GM23338 (cell line): ENCODE measurements around the gene PCDHGB3. TPM values are rescaled to one million over a fixed set of nuclear protein-coding genes. Genes with fewer than 3 reads are reported as not detected.

ENCODE experiments used
- ATAC-seq: fragments of 200-7000 bp; cut with Tn5 transposase; 3 replicates; pipeline ENCODE4 v1.9.1; 2020
- DNase-seq: peaks from one replicate; pipeline ENCODE4 v3.0.0-alpha.2; 2015; ENCODE audit warnings: low spot score
- H2AFZ ChIP-seq: fragments of 200-600 bp; sonication (generic); 2 replicates; pipeline ENCODE4 v1.8.0; 2016; ENCODE audit warnings: antibody characterized with exemption, mild to moderate bottlenecking, moderate library complexity
- H3F3A ChIP-seq: fragments of 200-600 bp; sonication (generic); replicated peaks from 2 replicates; pipeline ENCODE4 v1.8.0; 2017; ENCODE audit warnings: antibody characterized with exemption, mixed run types, low read depth
- H3K27ac ChIP-seq: fragments of 200-600 bp; sonication (generic); 2 replicates; pipeline ENCODE4 v1.6.1; 2016; ENCODE audit warnings: low read depth
- H3K27me3 ChIP-seq: fragments of 200-600 bp; sonication (generic); 2 replicates; pipeline ENCODE4 v1.8.0; 2016; ENCODE audit warnings: mild to moderate bottlenecking, mixed run types, moderate library complexity; ENCODE audit not compliant: insufficient read depth
- H3K36me3 ChIP-seq: fragments of 200-600 bp; sonication (generic); 2 replicates; pipeline ENCODE4 v1.8.0; 2016; ENCODE audit warnings: mild to moderate bottlenecking; ENCODE audit not compliant: insufficient read depth
- H3K4me1 ChIP-seq: fragments of 200-600 bp; sonication (generic); 2 replicates; pipeline ENCODE4 v1.8.0; 2016; ENCODE audit warnings: mild to moderate bottlenecking, moderate library complexity; ENCODE audit not compliant: insufficient read depth
- H3K4me2 ChIP-seq: fragments of 200-600 bp; sonication (generic); 2 replicates; pipeline ENCODE4 v1.7.1; 2017; ENCODE audit warnings: mixed run types
- H3K4me3 ChIP-seq: fragments of 200-600 bp; sonication (generic); 2 replicates; pipeline ENCODE4 v1.6.1; 2016; ENCODE audit warnings: mixed run types
- H3K79me2 ChIP-seq: fragments of 200-600 bp; sonication (generic); replicated peaks from 2 replicates; pipeline ENCODE4 v1.8.0; 2017; ENCODE audit warnings: mild to moderate bottlenecking; ENCODE audit not compliant: insufficient read depth
- H3K9me2 ChIP-seq: fragments of 200-600 bp; sonication (generic); 2 replicates; pipeline ENCODE4 v1.8.0; 2017; ENCODE audit not compliant: insufficient read depth
- H4K20me1 ChIP-seq: fragments of 200-600 bp; sonication (generic); replicated peaks from 2 replicates; pipeline ENCODE4 v1.8.0; 2017; ENCODE audit warnings: mild to moderate bottlenecking; ENCODE audit not compliant: insufficient read depth
- H3K27ac Mint-ChIP-seq: 2 replicates; pipeline ENCODE4 v1.8.0; 2020; ENCODE audit warnings: inconsistent platforms, mild to moderate bottlenecking, moderate library complexity, mixed read lengths
- H3K27me3 Mint-ChIP-seq: 3 replicates; pipeline ENCODE4 v1.8.0; 2022; ENCODE audit warnings: low read depth, mild to moderate bottlenecking, moderate library complexity, mixed read lengths, inconsistent platforms; ENCODE audit not compliant: insufficient read depth, poor library complexity
- H3K36me3 Mint-ChIP-seq: 3 replicates; pipeline ENCODE4 v1.8.0; 2021; ENCODE audit warnings: low read depth, mild to moderate bottlenecking, inconsistent platforms, moderate library complexity, mixed read lengths
- H3K4me1 Mint-ChIP-seq: 3 replicates; pipeline ENCODE4 v1.8.0; 2020; ENCODE audit warnings: mild to moderate bottlenecking, inconsistent platforms, mixed read lengths
- H3K4me3 Mint-ChIP-seq: 3 replicates; pipeline ENCODE4 v1.8.0; 2021; ENCODE audit warnings: moderate library complexity, mild to moderate bottlenecking, inconsistent platforms, mixed read lengths
- H3K9me3 Mint-ChIP-seq: 3 replicates; pipeline ENCODE4 v1.8.0; 2020; ENCODE audit warnings: moderate library complexity, mild to moderate bottlenecking, inconsistent platforms, mixed read lengths
- CREB1 ChIP-seq: fragments of 250-450 bp; sonication (Bioruptor Pico); IDR thresholded peaks from 2 replicates; pipeline ENCODE4 v1.5.0; 2020; ENCODE audit warnings: low read depth, mild to moderate bottlenecking, moderate library complexity
- CTCF ChIP-seq, 2 experiments: fragments of 200-600 bp in 1 of 2; sonication (generic) in 1 of 2; conservative IDR thresholded peaks; 2 replicates each; pipeline versions ENCODE4 v1.5.1 to v1.6.1; 2016 to 2017; ENCODE audit warnings: antibody characterized with exemption in 2 of 2, low read depth in 2 of 2, mild to moderate bottlenecking in 2 of 2, moderate library complexity in 1 of 2
- EZH2 ChIP-seq: fragments of 200-600 bp; sonication (generic); IDR thresholded peaks from one replicate; pipeline ENCODE4 v1.8.0; 2017; ENCODE audit warnings: antibody characterized with exemption, mild to moderate bottlenecking, low read depth; ENCODE audit not compliant: unreplicated experiment
- EZH2phosphoT487 ChIP-seq: fragments of 200-600 bp; sonication (generic); IDR thresholded peaks from one replicate; pipeline ENCODE4 v1.8.1; 2018; ENCODE audit warnings: antibody characterized with exemption; ENCODE audit not compliant: unreplicated experiment
- JUNB ChIP-seq: IDR thresholded peaks from one replicate; pipeline ENCODE4 v1.6.1; 2016; ENCODE audit warnings: antibody characterized with exemption; ENCODE audit not compliant: unreplicated experiment
- NANOG ChIP-seq: IDR thresholded peaks from 2 replicates; pipeline ENCODE4 v1.6.1; 2016; ENCODE audit warnings: antibody characterized with exemption, borderline replicate concordance
- POLR2AphosphoS5 ChIP-seq: IDR thresholded peaks from 2 replicates; pipeline ENCODE4 v1.6.1; 2016; ENCODE audit warnings: antibody characterized with exemption, low read depth
- STAT1 ChIP-seq: IDR thresholded peaks from one replicate; pipeline ENCODE4 v1.6.1; 2016; ENCODE audit warnings: antibody characterized with exemption; ENCODE audit not compliant: unreplicated experiment
- ZNF114 ChIP-seq: fragments of 250-450 bp; sonication (Bioruptor Pico); IDR thresholded peaks from 2 replicates; pipeline ENCODE4 v1.5.0; 2020; ENCODE audit warnings: mild to moderate bottlenecking, moderate library complexity
- ZNF331 ChIP-seq: fragments of 250-450 bp; sonication (Bioruptor Pico); IDR thresholded peaks from 2 replicates; pipeline ENCODE4 v1.5.0; 2020; ENCODE audit warnings: low read depth, mild to moderate bottlenecking, moderate library complexity
- ZNF462 ChIP-seq: fragments of 250-450 bp; sonication (Bioruptor Pico); IDR thresholded peaks from 2 replicates; pipeline ENCODE4 v1.5.0; 2020; ENCODE audit warnings: mild to moderate bottlenecking, moderate library complexity
- polyA plus RNA-seq: library from polyadenylated mRNA; unstranded; fragments of >200 nt; fragmentation: Nextera tagmentation; extraction: Ambion mirVana; gene quantifications from 2 replicates; pipeline ENCODE4 v1.2.1, GENCODE V29; 2016
- total RNA-seq: library from RNA; depleted of rRNA; stranded (reverse); fragments of >200 nt; shearing (Covaris generic); gene quantifications from 2 replicates; pipeline ENCODE4 v1.2.3, GENCODE V29; 2014
- TF ChIP-seq, protein P1 (sequence below): IDR thresholded peaks from one replicate; pipeline ENCODE4 v1.6.1; 2018; ENCODE audit warnings: antibody characterized with exemption; ENCODE audit not compliant: unreplicated experiment
- TF ChIP-seq, protein P2 (sequence below): IDR thresholded peaks from 2 replicates; pipeline ENCODE4 v1.6.1; 2016; ENCODE audit warnings: antibody characterized with exemption

The PCDHGB3 gene
- total and polyA plus RNA-seq, 2 experiments from 2014 or later: 0.24 to 5.8 TPM

- Histone ChIP-seq H4K20me1 (no peaks in the 10 kb centered on the region), H3K79me2 (0 out of 2 replicates have a peak, but pooled peaks cover 5% of the 10 kb centered on the region), H3K4me3 (no peak overlapping the region), H3K4me1 (0 out of 2 replicates have a peak, but pooled peaks cover 2% of the 10 kb centered on the region), H3K27me3 (peaks cover 6% of the 10 kb centered on the region; the same call in 1 of the 2 replicates), H3K9me2 (no peaks in the 10 kb centered on the region), H3K4me2 (no peak overlapping the region), H2AFZ (no peak overlapping the region), H3K27ac (no peak overlapping the region), H3K36me3 (peaks cover 7% of the 10 kb centered on the region; the same call in 1 of the 2 replicates), H3F3A (no peaks in the 10 kb centered on the region)
- Mint-ChIP-seq H3K4me3 (no peak overlapping the region), H3K27me3 (peaks cover 8% of the 10 kb centered on the region), H3K4me1 (no peaks in the 10 kb centered on the region; the same call in 2 of the 3 replicates), H3K27ac (no peak overlapping the region), H3K36me3 (peaks cover 82% of the 10 kb centered on the region), H3K9me3 (peaks cover 87% of the 10 kb centered on the region)
- TF ChIP-seq ZNF462 (CRISPR knock-in tag) (no peak), CREB1 (CRISPR knock-in tag) (no peak), EZH2 (no peak), ZNF331 (CRISPR knock-in tag) (no peak), JUNB (no peak), STAT1 (no peak), POLR2AphosphoS5 (no peak), CTCF (conservative IDR thresholded peaks at IDR 0.05; ENCODE audit: low read depth in 2 of 2) (no peak), NANOG (no peak), EZH2phosphoT487 (no peak), ZNF114 (CRISPR knock-in tag) (no peak)
- TF ChIP-seq, protein P1, sequence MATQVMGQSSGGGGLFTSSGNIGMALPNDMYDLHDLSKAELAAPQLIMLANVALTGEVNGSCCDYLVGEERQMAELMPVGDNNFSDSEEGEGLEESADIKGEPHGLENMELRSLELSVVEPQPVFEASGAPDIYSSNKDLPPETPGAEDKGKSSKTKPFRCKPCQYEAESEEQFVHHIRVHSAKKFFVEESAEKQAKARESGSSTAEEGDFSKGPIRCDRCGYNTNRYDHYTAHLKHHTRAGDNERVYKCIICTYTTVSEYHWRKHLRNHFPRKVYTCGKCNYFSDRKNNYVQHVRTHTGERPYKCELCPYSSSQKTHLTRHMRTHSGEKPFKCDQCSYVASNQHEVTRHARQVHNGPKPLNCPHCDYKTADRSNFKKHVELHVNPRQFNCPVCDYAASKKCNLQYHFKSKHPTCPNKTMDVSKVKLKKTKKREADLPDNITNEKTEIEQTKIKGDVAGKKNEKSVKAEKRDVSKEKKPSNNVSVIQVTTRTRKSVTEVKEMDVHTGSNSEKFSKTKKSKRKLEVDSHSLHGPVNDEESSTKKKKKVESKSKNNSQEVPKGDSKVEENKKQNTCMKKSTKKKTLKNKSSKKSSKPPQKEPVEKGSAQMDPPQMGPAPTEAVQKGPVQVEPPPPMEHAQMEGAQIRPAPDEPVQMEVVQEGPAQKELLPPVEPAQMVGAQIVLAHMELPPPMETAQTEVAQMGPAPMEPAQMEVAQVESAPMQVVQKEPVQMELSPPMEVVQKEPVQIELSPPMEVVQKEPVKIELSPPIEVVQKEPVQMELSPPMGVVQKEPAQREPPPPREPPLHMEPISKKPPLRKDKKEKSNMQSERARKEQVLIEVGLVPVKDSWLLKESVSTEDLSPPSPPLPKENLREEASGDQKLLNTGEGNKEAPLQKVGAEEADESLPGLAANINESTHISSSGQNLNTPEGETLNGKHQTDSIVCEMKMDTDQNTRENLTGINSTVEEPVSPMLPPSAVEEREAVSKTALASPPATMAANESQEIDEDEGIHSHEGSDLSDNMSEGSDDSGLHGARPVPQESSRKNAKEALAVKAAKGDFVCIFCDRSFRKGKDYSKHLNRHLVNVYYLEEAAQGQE: no peak
- TF ChIP-seq, protein P2, sequence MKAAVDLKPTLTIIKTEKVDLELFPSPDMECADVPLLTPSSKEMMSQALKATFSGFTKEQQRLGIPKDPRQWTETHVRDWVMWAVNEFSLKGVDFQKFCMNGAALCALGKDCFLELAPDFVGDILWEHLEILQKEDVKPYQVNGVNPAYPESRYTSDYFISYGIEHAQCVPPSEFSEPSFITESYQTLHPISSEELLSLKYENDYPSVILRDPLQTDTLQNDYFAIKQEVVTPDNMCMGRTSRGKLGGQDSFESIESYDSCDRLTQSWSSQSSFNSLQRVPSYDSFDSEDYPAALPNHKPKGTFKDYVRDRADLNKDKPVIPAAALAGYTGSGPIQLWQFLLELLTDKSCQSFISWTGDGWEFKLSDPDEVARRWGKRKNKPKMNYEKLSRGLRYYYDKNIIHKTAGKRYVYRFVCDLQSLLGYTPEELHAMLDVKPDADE: no peak
- ATAC-seq (no peak), DNase-seq (no peak)
Observed at GRCh38 chr5:141393267-141393666, 23.2 kb downstream of the PCDHGB3 start.
